GM10847 (cell line): ENCODE results near the gene CDK5.

Source experiments
- POLR2A ChIP-seq: IDR thresholded peaks from 2 replicates; pipeline ENCODE4 v1.6.1; 2011; ENCODE audit not compliant: insufficient read length; ENCODE audit errors: extremely low read depth

The CDK5 gene

DNA sequence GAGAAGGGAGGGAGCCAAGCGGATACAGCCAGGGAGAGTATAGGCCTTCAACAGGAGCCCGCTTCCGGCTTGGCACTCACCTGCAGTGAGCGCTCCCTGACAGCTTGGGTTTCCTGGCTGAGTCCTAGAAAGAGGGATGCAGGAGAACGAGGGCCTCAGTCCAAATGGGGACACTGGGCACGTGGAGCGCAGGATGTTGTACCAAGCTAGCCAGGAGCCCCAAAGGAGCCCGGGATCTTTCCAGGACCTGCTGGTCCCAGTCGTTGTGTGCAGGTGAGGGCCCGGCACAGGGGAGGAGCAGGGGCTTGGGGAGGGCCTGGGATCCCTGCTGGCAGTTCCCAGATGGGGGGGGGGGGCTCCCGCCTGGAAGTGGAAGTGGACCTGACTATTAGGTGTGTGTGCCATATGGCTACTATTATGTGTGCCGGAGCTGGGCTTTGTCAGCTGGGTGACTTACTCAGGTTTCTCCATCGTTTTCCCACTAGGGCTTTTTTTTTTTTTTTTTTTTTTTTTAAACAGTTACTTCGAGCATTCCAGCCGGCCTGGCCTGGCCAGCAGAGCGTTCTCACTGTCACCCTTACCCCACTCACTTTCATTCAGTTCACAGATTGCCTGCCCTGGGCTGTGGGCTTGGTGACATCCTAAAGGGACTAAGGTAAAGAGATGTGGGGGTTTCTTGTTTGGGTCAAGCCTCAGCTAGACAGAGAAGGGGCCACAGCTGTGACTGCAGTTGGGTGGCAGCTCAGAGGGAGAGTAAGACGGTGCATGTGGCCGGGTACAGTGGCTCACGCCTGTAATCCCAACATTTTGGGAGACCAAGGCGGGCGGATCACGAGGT is 32.4 kb upstream of the CDK5 start:
- no peak for TF ChIP-seq POLR2A

DNA sequence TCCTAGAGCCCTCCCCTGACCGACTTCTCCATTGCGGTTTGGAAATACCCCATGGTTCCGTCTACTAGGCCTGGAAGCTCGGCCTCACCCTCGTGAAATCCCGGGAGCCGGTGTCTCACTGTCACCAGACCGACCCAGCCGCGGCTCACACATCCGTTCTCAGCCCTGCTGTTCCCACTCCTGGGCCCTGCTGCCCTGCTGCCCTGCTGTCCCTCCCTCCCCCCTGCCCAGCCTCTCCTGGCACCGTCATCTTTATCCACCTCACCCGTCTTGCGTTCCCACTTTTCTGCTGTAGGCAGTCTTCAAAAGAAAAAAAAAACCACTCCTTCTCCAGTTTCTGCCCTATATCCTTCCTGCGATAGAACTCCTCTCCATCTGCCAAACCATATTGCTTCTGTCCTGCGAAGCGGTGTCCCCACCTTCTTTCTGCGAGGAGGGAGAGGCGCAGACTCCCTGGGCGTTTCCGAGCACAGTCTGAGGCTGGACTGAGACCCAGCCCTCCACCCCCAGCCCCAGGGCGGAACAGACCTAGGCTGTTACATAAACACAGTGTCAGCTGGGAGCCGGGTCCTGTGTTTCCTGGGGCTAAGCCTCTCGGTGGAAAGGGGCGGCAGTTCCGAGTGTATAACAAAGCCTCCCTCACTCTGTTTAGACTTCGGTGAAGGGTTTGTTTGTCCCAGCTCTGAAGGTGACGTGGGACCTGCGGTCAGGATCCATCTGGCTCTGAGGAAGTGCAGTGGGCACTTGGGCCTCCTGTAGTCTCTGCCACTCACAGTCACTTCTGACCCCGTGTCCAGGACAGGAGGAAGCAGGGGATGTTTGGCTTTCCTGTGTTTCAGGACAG is 31.4 kb upstream of the CDK5 start:
- TF ChIP-seq POLR2A = no peak

- no peak for TF ChIP-seq POLR2A
These were observed 30.5 kb upstream of the CDK5 start for GRCh38 chr7:151088019-151088855.

GRCh38 chr7:151087245-151088018 is 29.7 kb upstream of the CDK5 start:
- no peak for TF ChIP-seq POLR2A

DNA sequence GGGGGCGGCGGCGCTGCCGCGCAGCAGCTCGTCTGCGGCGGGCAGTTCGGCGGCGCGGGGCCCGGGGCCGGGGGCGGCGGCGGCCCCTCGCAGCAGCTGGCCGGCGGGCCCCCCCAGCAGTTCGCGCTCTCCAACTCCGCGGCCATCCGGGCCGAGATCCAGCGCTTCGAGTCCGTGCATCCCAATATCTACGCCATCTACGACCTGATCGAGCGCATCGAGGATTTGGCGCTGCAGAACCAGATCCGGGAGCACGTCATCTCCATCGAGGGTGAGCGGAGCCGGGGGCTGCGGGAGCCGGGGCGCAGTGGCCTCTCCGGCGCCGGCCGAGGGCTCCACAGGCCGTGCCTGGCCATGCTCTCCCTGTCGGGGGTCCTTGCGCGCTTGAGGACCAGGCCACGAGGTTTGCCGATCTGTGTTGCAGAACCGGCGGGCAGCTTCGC is 29.1 kb upstream of the CDK5 start:
- TF ChIP-seq POLR2A = peak; percentile 6

GRCh38 chr7:151085691-151086620 is 28.3 kb upstream of the CDK5 start, which contains the start of gene AGAP3:
Gene AGAP3 (plus strand): TSS chr7:151086475. CDS start chr7:151086742, 267 bp downstream.
- TF ChIP-seq POLR2A = peak; percentile 71

- TF ChIP-seq POLR2A = no peak
These were observed 27.6 kb upstream of the CDK5 start for GRCh38 chr7:151085329-151085690.

- no peak for TF ChIP-seq POLR2A
These were observed 26.1 kb upstream of the CDK5 start for GRCh38 chr7:151083824-151084160.

GRCh38 chr7:151083071-151083823 is 25.6 kb upstream of the CDK5 start, which contains the start of gene TMUB1:
Gene TMUB1 (minus strand): TSS chr7:151083493. CDS start chr7:151082563, 930 bp downstream.
- peak; percentile 46 for TF ChIP-seq POLR2A

- TF ChIP-seq POLR2A = no peak
These were observed 24.7 kb upstream of the CDK5 start for GRCh38 chr7:151082141-151083070.

DNA sequence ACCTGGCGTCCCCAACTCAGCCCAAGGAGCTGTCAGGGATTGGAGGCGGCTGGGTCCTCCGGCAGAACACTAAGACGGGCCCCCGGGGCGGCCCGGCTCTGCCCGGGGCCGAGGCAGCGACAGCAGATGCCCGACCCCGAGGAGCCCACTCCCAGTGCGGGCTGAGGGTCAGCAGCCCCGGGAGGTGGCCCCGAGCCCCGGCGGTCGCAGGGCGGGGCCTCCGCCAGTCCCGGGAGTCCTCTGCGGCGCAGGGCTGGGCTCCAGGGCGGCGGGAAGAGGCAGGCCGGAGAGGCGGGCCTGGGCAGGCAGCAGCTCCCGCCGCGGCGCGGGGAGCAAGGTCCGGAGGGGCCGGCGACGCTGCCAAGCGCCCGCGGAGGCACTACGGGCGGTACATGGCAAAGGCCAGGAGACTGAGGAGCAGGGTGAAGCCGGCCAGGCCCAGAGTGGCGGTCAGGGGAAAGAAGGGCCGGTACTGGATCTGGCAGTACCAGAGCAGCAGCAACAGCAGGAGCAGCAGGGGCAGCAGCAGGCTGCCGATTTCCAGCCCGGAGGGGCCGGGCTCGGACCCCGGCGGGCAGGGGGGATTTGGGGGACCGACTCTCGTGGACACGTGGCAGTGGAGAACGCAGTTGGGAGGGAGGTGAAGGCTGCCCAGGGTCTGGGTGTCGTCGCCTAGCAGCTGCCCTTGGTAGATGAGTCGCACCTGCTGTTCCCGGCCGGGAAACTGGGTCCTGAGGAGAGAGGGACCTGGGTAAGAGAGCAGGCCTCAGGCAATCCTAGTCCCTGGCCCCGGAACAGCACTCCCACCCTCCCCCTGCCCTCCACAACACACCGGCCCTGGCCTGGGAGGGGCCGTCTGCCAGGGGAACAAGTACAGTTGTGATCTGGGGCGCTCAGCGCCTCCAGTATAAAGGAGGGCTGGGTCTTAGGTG is 23.7 kb upstream of the CDK5 start:
- TF ChIP-seq POLR2A = no peak
